GM19043 (cell line): ENCODE results near the gene NSD1.
"Not testable (repeated sequence)": the region's sequence is repeated elsewhere in the genome, so short reads cannot be mapped to it uniquely, and the experiment has no call there.

Experiments
- ATAC-seq: cut with Tn5 transposase; IDR thresholded peaks from one replicate; pipeline ENCODE4 v1.9.1; 2021; ENCODE audit warnings: low read depth; ENCODE audit not compliant: unreplicated experiment

NSD1 gene

GRCh38 chr5:177163500-177163899 lies 29.9 kb downstream of the NSD1 start:
- ATAC-seq, result no peak

- no peak for ATAC-seq
Observed at GRCh38 chr5:177169271-177169670, 35.7 kb downstream of the NSD1 start.

GRCh38 chr5:177171961-177172360 lies 38.4 kb downstream of the NSD1 start:
- no peak for ATAC-seq

GRCh38 chr5:177175336-177175735 lies 41.8 kb downstream of the NSD1 start:
- ATAC-seq, result no peak

- no peak for ATAC-seq
Observed at GRCh38 chr5:177176175-177176711, 42.7 kb downstream of the NSD1 start.

- not testable (repeated sequence) for ATAC-seq
Observed at GRCh38 chr5:177177847-177178437, 44.4 kb downstream of the NSD1 start.

- ATAC-seq, result no peak
Observed at GRCh38 chr5:177178733-177179304, 45.2 kb downstream of the NSD1 start.

- no peak for ATAC-seq
Observed at GRCh38 chr5:177179431-177179830, 45.9 kb downstream of the NSD1 start.

- ATAC-seq, result no peak
Observed at GRCh38 chr5:177183142-177183541, 49.6 kb downstream of the NSD1 start.

- ATAC-seq, result no peak
Observed at GRCh38 chr5:177183766-177184360, 50.3 kb downstream of the NSD1 start.

GRCh38 chr5:177185993-177186392 lies 52.4 kb downstream of the NSD1 start:
- no peak for ATAC-seq

- ATAC-seq, result no peak
Observed at GRCh38 chr5:177186645-177187044, 53.1 kb downstream of the NSD1 start.

GRCh38 chr5:177188775-177189174 lies 55.2 kb downstream of the NSD1 start:
- no peak for ATAC-seq

GRCh38 chr5:177189416-177189815 lies 55.8 kb downstream of the NSD1 start:
- ATAC-seq, result no peak

GRCh38 chr5:177189965-177190364 lies 56.4 kb downstream of the NSD1 start:
- ATAC-seq, result no peak

- no peak for ATAC-seq
Observed at GRCh38 chr5:177194268-177194667, 60.7 kb downstream of the NSD1 start.

GRCh38 chr5:177195307-177195952 lies 61.9 kb downstream of the NSD1 start:
- ATAC-seq, result no peak

GRCh38 chr5:177198738-177199137 lies 65.2 kb downstream of the NSD1 start:
- ATAC-seq, result no peak

GRCh38 chr5:177204281-177204680 lies 70.7 kb downstream of the NSD1 start:
- ATAC-seq, result no peak

GRCh38 chr5:177209610-177210009 lies 76.0 kb downstream of the NSD1 start:
- ATAC-seq, result no peak

GRCh38 chr5:177212242-177212641 lies 78.7 kb downstream of the NSD1 start:
- ATAC-seq, result no peak

GRCh38 chr5:177220576-177220975 lies 87.0 kb downstream of the NSD1 start:
- no peak for ATAC-seq
